ENCODE data around the gene ENTREP1.

DNA sequence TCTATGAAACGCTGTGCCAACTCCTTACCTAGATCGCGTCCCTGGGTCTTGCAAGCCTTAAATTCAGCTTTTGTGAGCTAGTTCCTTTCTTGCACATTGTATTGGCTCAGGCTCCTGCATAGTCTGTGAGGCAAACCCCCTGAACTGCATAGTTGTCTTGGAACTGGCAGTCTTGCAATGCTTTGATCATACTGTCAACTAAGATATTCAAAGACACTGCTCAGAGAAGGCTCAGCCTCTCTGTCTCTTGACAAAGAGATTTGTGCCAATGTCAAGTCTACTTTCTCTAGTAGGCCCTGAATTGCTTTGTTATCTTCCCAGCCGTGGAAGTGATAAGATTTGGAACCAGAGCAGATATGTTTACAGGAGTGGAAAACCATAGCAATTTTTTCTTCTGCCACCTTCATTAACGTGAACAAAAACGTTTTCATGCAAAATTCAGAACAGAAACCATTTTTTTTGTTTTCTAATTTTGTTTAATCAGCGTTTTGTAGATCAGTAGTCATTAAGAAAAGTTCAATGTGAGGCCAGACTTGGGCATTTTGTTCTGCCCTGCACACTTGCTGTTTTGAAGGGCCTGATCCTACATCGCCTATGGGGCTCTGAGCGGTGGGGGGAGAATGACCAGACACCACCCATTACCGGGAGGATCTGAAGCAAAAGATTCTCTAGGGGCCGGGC is 27.6 kb upstream of the ENTREP1 start:
- no peak for TF ChIP-seq EZH2 (IDR thresholded peaks at IDR 0.05; ENCODE audit: low read length, missing control alignments)
- TF ChIP-seq, protein P1, sequence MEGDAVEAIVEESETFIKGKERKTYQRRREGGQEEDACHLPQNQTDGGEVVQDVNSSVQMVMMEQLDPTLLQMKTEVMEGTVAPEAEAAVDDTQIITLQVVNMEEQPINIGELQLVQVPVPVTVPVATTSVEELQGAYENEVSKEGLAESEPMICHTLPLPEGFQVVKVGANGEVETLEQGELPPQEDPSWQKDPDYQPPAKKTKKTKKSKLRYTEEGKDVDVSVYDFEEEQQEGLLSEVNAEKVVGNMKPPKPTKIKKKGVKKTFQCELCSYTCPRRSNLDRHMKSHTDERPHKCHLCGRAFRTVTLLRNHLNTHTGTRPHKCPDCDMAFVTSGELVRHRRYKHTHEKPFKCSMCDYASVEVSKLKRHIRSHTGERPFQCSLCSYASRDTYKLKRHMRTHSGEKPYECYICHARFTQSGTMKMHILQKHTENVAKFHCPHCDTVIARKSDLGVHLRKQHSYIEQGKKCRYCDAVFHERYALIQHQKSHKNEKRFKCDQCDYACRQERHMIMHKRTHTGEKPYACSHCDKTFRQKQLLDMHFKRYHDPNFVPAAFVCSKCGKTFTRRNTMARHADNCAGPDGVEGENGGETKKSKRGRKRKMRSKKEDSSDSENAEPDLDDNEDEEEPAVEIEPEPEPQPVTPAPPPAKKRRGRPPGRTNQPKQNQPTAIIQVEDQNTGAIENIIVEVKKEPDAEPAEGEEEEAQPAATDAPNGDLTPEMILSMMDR (conservative IDR thresholded peaks at IDR 0.05 in 1 of 2, IDR thresholded peaks at IDR 0.05 in 1 of 2; ENCODE audit: low read depth in 1 of 2, low read length in 2 of 2), result no peak

All from fibroblast of lung (primary cell).